Testis (tissue), 2 donors: Measurements from ENCODE around the gene FAM222A.

Source experiments
- POLR2A ChIP-seq: fragments of 450-650 bp; IDR thresholded peaks from one replicate; pipeline ENCODE4 v1.6.1; 2017; ENCODE audit warnings: antibody characterized with exemption, mild to moderate bottlenecking, moderate library complexity
- TF ChIP-seq, protein P1 (sequence below), 3 experiments: fragments of 450-650 bp in 2 of 3; fragments of 200-600 bp in 1 of 3; sonication (generic) in 1 of 3; IDR thresholded peaks; one replicate each; pipeline ENCODE4 v1.5.1; 2016 to 2019; ENCODE audit warnings: antibody characterized with exemption in 3 of 3, mild to moderate bottlenecking in 2 of 3, moderate library complexity in 1 of 3

- TF ChIP-seq, protein P1, sequence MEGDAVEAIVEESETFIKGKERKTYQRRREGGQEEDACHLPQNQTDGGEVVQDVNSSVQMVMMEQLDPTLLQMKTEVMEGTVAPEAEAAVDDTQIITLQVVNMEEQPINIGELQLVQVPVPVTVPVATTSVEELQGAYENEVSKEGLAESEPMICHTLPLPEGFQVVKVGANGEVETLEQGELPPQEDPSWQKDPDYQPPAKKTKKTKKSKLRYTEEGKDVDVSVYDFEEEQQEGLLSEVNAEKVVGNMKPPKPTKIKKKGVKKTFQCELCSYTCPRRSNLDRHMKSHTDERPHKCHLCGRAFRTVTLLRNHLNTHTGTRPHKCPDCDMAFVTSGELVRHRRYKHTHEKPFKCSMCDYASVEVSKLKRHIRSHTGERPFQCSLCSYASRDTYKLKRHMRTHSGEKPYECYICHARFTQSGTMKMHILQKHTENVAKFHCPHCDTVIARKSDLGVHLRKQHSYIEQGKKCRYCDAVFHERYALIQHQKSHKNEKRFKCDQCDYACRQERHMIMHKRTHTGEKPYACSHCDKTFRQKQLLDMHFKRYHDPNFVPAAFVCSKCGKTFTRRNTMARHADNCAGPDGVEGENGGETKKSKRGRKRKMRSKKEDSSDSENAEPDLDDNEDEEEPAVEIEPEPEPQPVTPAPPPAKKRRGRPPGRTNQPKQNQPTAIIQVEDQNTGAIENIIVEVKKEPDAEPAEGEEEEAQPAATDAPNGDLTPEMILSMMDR (IDR thresholded peaks at IDR 0.05): no peak
- TF ChIP-seq POLR2A: no peak
Measured at GRCh38 chr12:109696485-109697269, 16.9 kb upstream of the FAM222A start.
